Dendritic cell treated with granulocyte-macrophage colony-stimulating factor and Interleukin-4, amounts not matched to agents 40 ng/mL and 50 ng/mL, for 4 days (primary cell): ENCODE results near the gene NEDD4L.

Experiments
- H3K27ac Mint-ChIP-seq: one replicate; pipeline ENCODE4 v1.8.0; 2022; ENCODE audit warnings: mild to moderate bottlenecking, mixed read lengths
- H3K27me3 Mint-ChIP-seq: one replicate; pipeline ENCODE4 v1.8.0; 2022; ENCODE audit warnings: mild to moderate bottlenecking, mixed read lengths
- H3K36me3 Mint-ChIP-seq: one replicate; pipeline ENCODE4 v1.8.0; 2022; ENCODE audit warnings: low read depth, mixed read lengths
- H3K4me1 Mint-ChIP-seq: one replicate; pipeline ENCODE4 v1.8.0; 2022; ENCODE audit warnings: low read depth, mixed read lengths
- H3K4me3 Mint-ChIP-seq: one replicate; pipeline ENCODE4 v1.8.0; 2022; ENCODE audit warnings: mild to moderate bottlenecking, moderate library complexity, mixed read lengths
- H3K9me3 Mint-ChIP-seq: one replicate; pipeline ENCODE4 v1.8.0; 2022; ENCODE audit warnings: mixed read lengths
- intact Hi-C: fragments of 100-400 bp; cut with micrococcal nuclease; formaldehyde crosslinking; loops from one replicate; pipeline ENCODE4 v1.15.0; 2022

Gene NEDD4L

GRCh38 chr18:58177896-58178470 is 134.0 kb downstream of the NEDD4L start:
- Mint-ChIP-seq H3K9me3 (no peaks in the 10 kb centered on the region), H3K36me3 (no peaks in the 10 kb centered on the region), H3K4me3 (no peak overlapping the region), H3K27ac (no peak overlapping the region), H3K4me1 (no peaks in the 10 kb centered on the region), H3K27me3 (peaks cover 8% of the 10 kb centered on the region)
- intact Hi-C loops = no loop called here

- Mint-ChIP-seq H3K4me3 (no peak overlapping the region), H3K36me3 (no peaks in the 10 kb centered on the region), H3K27me3 (peaks cover 8% of the 10 kb centered on the region), H3K27ac (no peak overlapping the region), H3K9me3 (no peaks in the 10 kb centered on the region), H3K4me1 (no peaks in the 10 kb centered on the region)
- intact Hi-C loops = no loop called here
These were observed 134.5 kb downstream of the NEDD4L start for GRCh38 chr18:58178511-58178910.

GRCh38 chr18:58180172-58180571 is 136.1 kb downstream of the NEDD4L start:
- H3K27ac Mint-ChIP-seq = no peak overlapping the region
- intact Hi-C loops = loop anchor here (5.0 kb wide), 2 partner anchors 52 to 582 kb away; no protein-coding TSS in a partner anchor

GRCh38 chr18:58180738-58181353 is 136.8 kb downstream of the NEDD4L start:
- H3K36me3 Mint-ChIP-seq = no peaks in the 10 kb centered on the region
- H3K9me3 Mint-ChIP-seq = no peaks in the 10 kb centered on the region
- no peaks in the 10 kb centered on the region for H3K4me1 Mint-ChIP-seq
- H3K27ac Mint-ChIP-seq = no peak overlapping the region
- intact Hi-C loops = loop anchor here (5.0 kb wide), 2 partner anchors 51 to 581 kb away; no protein-coding TSS in a partner anchor
- no peak overlapping the region for H3K4me3 Mint-ChIP-seq
- H3K27me3 Mint-ChIP-seq = peaks cover 12% of the 10 kb centered on the region

More at GRCh38 chr18:58180172-58180571, 136.1 kb downstream of the NEDD4L start:
- no peaks in the 10 kb centered on the region for H3K4me1 Mint-ChIP-seq
- no peaks in the 10 kb centered on the region for H3K9me3 Mint-ChIP-seq
- H3K4me3 Mint-ChIP-seq = no peak overlapping the region
- H3K36me3 Mint-ChIP-seq = no peaks in the 10 kb centered on the region
- peaks cover 12% of the 10 kb centered on the region for H3K27me3 Mint-ChIP-seq

GRCh38 chr18:58181988-58182387 is 138.0 kb downstream of the NEDD4L start:
- Mint-ChIP-seq H3K9me3 (no peaks in the 10 kb centered on the region), H3K4me1 (no peaks in the 10 kb centered on the region), H3K36me3 (no peaks in the 10 kb centered on the region), H3K4me3 (no peak overlapping the region), H3K27me3 (peaks cover 9% of the 10 kb centered on the region), H3K27ac (no peak overlapping the region)
- intact Hi-C loops = loop anchor here (5.0 kb wide), 2 partner anchors 50 to 580 kb away; no protein-coding TSS in a partner anchor

- intact Hi-C loops = loop anchor here (5.0 kb wide), 2 partner anchors 49 to 579 kb away; no protein-coding TSS in a partner anchor
- Mint-ChIP-seq H3K9me3 (no peaks in the 10 kb centered on the region), H3K36me3 (no peaks in the 10 kb centered on the region), H3K27ac (no peak overlapping the region), H3K27me3 (peaks cover 10% of the 10 kb centered on the region), H3K4me3 (no peak overlapping the region), H3K4me1 (no peaks in the 10 kb centered on the region)
These were observed 139.2 kb downstream of the NEDD4L start for GRCh38 chr18:58183226-58183625.

- Mint-ChIP-seq H3K9me3 (no peaks in the 10 kb centered on the region), H3K36me3 (no peaks in the 10 kb centered on the region), H3K4me3 (no peak overlapping the region), H3K27me3 (peaks cover 12% of the 10 kb centered on the region), H3K4me1 (no peaks in the 10 kb centered on the region), H3K27ac (no peak overlapping the region)
- intact Hi-C loops = no loop called here
These were observed 142.4 kb downstream of the NEDD4L start for GRCh38 chr18:58186258-58186948.

- Mint-ChIP-seq H3K36me3 (no peaks in the 10 kb centered on the region), H3K27ac (no peak overlapping the region), H3K4me1 (no peaks in the 10 kb centered on the region), H3K27me3 (peaks cover 14% of the 10 kb centered on the region), H3K4me3 (no peak overlapping the region), H3K9me3 (no peaks in the 10 kb centered on the region)
- intact Hi-C loops = no loop called here
These were observed 143.6 kb downstream of the NEDD4L start for GRCh38 chr18:58187674-58188073.

GRCh38 chr18:58188996-58189395 is 145.0 kb downstream of the NEDD4L start:
- Mint-ChIP-seq H3K9me3 (no peaks in the 10 kb centered on the region), H3K27me3 (peaks cover 21% of the 10 kb centered on the region), H3K36me3 (no peaks in the 10 kb centered on the region), H3K4me3 (no peak overlapping the region), H3K4me1 (no peaks in the 10 kb centered on the region), H3K27ac (no peak overlapping the region)
- intact Hi-C loops = no loop called here

- Mint-ChIP-seq H3K27ac (no peak overlapping the region), H3K9me3 (no peaks in the 10 kb centered on the region), H3K36me3 (peaks cover 7% of the 10 kb centered on the region), H3K4me3 (no peak overlapping the region), H3K4me1 (peaks cover 14% of the 10 kb centered on the region), H3K27me3 (peaks cover 30% of the 10 kb centered on the region)
- intact Hi-C loops = loop anchor here (10.0 kb wide), 1 partner anchor 124 kb away; no protein-coding TSS in a partner anchor
These were observed 147.0 kb downstream of the NEDD4L start for GRCh38 chr18:58190842-58191530.

GRCh38 chr18:58191626-58192025 is 147.6 kb downstream of the NEDD4L start:
- Mint-ChIP-seq H3K36me3 (peaks cover 7% of the 10 kb centered on the region), H3K27me3 (peaks cover 34% of the 10 kb centered on the region), H3K9me3 (no peaks in the 10 kb centered on the region), H3K4me1 (peaks cover 15% of the 10 kb centered on the region), H3K4me3 (no peak overlapping the region), H3K27ac (no peak overlapping the region)
- intact Hi-C loops = loop anchor here (10.0 kb wide), 1 partner anchor 123 kb away; no protein-coding TSS in a partner anchor

GRCh38 chr18:58192519-58192918 is 148.5 kb downstream of the NEDD4L start:
- Mint-ChIP-seq H3K27ac (no peak overlapping the region), H3K27me3 (peaks cover 42% of the 10 kb centered on the region), H3K36me3 (peaks cover 7% of the 10 kb centered on the region), H3K9me3 (no peaks in the 10 kb centered on the region), H3K4me3 (no peak overlapping the region), H3K4me1 (peaks cover 24% of the 10 kb centered on the region)
- intact Hi-C loops = loop anchor here (10.0 kb wide), 1 partner anchor 122 kb away; no protein-coding TSS in a partner anchor

- H3K4me3 Mint-ChIP-seq = no peak overlapping the region
- intact Hi-C loops = loop anchor here (10.0 kb wide), 1 partner anchor 121 kb away; no protein-coding TSS in a partner anchor
These were observed 150.0 kb downstream of the NEDD4L start for GRCh38 chr18:58194028-58194427.

More at GRCh38 chr18:58194028-58194427, 150.0 kb downstream of the NEDD4L start:
- H3K36me3 Mint-ChIP-seq = peaks cover 7% of the 10 kb centered on the region
- H3K4me1 Mint-ChIP-seq = peaks cover 27% of the 10 kb centered on the region
- H3K27ac Mint-ChIP-seq = no peak overlapping the region
- peaks cover 44% of the 10 kb centered on the region for H3K27me3 Mint-ChIP-seq
- H3K9me3 Mint-ChIP-seq = no peaks in the 10 kb centered on the region
